HepG2 (cell line): ENCODE measurements around the gene CPLX1. TPM values are rescaled to one million over a fixed set of nuclear protein-coding genes. Genes with fewer than 3 reads are reported as not detected.

Experiments used
- CAMTA2 ChIP-seq: sonication (generic); formaldehyde crosslinking; IDR thresholded peaks from 2 replicates; pipeline ENCODE4 v1.4.0; 2020; ENCODE audit warnings: mild to moderate bottlenecking, missing genetic modification reagents, borderline replicate concordance
- CTCF ChIP-seq: sonication (generic); formaldehyde crosslinking; IDR thresholded peaks from 2 replicates; pipeline ENCODE4 v1.5.0; 2020; ENCODE audit warnings: mild to moderate bottlenecking, missing genetic modification reagents, moderate library complexity
- EED ChIP-seq: sonication (generic); formaldehyde crosslinking; IDR thresholded peaks from 2 replicates; pipeline ENCODE4 v1.5.0; 2020; ENCODE audit warnings: mild to moderate bottlenecking, missing genetic modification reagents
- FOXA3 ChIP-seq: IDR thresholded peaks from 2 replicates; pipeline ENCODE4 v1.6.1; 2016; ENCODE audit warnings: missing genetic modification reagents, missing compliant biosample characterization
- HOXA7 ChIP-seq: sonication (generic); formaldehyde crosslinking; IDR thresholded peaks from 2 replicates; pipeline ENCODE4 v1.8.1; 2022; ENCODE audit warnings: mild to moderate bottlenecking, missing genetic modification reagents, moderate library complexity
- RORA ChIP-seq: sonication (generic); formaldehyde crosslinking; IDR thresholded peaks from 2 replicates; pipeline ENCODE4 v1.5.0; 2020; ENCODE audit warnings: mild to moderate bottlenecking, missing genetic modification reagents, moderate library complexity
- SRSF9 ChIP-seq: fragments of 200-400 bp; formaldehyde crosslinking; IDR thresholded peaks from 2 replicates; pipeline ENCODE4 v1.6.1; 2018; ENCODE audit warnings: borderline replicate concordance, mild to moderate bottlenecking, low read depth, low read length; ENCODE audit not compliant: insufficient read depth, poor library complexity, severe bottlenecking
- TEAD3 ChIP-seq: optimal IDR thresholded peaks from 2 replicates; pipeline ENCODE3; 2016; ENCODE audit warnings: borderline replicate concordance
- TSC22D2 ChIP-seq: sonication (generic); formaldehyde crosslinking; IDR thresholded peaks from 2 replicates; pipeline ENCODE4 v1.5.1; 2020; ENCODE audit warnings: missing genetic modification reagents, mild to moderate bottlenecking, borderline replicate concordance
- UBTF ChIP-seq: sonication (generic); formaldehyde crosslinking; IDR thresholded peaks from 2 replicates; pipeline ENCODE4 v1.4.0; 2020; ENCODE audit warnings: mild to moderate bottlenecking, missing genetic modification reagents
- XBP1 ChIP-seq: sonication (generic); formaldehyde crosslinking; IDR thresholded peaks from 2 replicates; pipeline ENCODE4 v1.5.0; 2020; ENCODE audit warnings: missing genetic modification reagents
- ZFP1 ChIP-seq: IDR thresholded peaks from 2 replicates; pipeline ENCODE4 v1.6.1; 2016
- ZFX ChIP-seq: sonication (generic); formaldehyde crosslinking; IDR thresholded peaks from 2 replicates; pipeline ENCODE4 v1.4.0; 2020; ENCODE audit warnings: mild to moderate bottlenecking, low read depth, missing genetic modification reagents, moderate library complexity
- ZHX2 ChIP-seq, 2 experiments: sonication (generic) in 1 of 2; formaldehyde crosslinking in 1 of 2; IDR thresholded peaks; 2 replicates each; pipeline versions ENCODE4 v1.6.1 to v1.9.0; 2014 to 2022; ENCODE audit warnings: antibody characterized with exemption in 1 of 2, borderline replicate concordance in 1 of 2, inconsistent platforms in 1 of 2, low read depth in 1 of 2, missing genetic modification reagents in 1 of 2
- ZNF362 ChIP-seq: sonication (generic); formaldehyde crosslinking; IDR thresholded peaks from 2 replicates; pipeline ENCODE4 v1.4.0; 2020; ENCODE audit warnings: missing genetic modification reagents, mild to moderate bottlenecking, borderline replicate concordance
- ZNF367 ChIP-seq: sonication (generic); formaldehyde crosslinking; IDR thresholded peaks from 2 replicates; pipeline ENCODE4 v1.4.0; 2020; ENCODE audit warnings: missing genetic modification reagents, borderline replicate concordance
- ZNF414 ChIP-seq: sonication (generic); formaldehyde crosslinking; IDR thresholded peaks from 2 replicates; pipeline ENCODE4 v1.5.0; 2020; ENCODE audit warnings: missing genetic modification reagents
- polyA plus RNA-seq, 8 experiments: library from polyadenylated mRNA; depleted of rRNA in 3 of 8; stranded (reverse) in 7 of 8; unstranded in 1 of 8; fragments of >200 nt; fragmentation: Illumina TruSeq in 4 of 8; extraction: Trizol in 4 of 8; gene quantifications; 2 replicates each; pipeline versions ENCODE4 v1.2.1 to v1.2.3, GENCODE V29; 2011 to 2016; ENCODE audit warnings: low read depth in 4 of 8, missing spikeins in 1 of 8, mixed read lengths in 1 of 8; ENCODE audit not compliant: insufficient read depth in 1 of 8
- total RNA-seq, 5 experiments: library from RNA; depleted of rRNA; stranded (reverse); fragments of >200 nt; fragmentation: Illumina TruSeq; extraction: Trizol; gene quantifications; 2 replicates each; pipeline ENCODE4 v1.2.3, GENCODE V29; 2016; ENCODE audit warnings: low read depth in 1 of 5

CPLX1 gene
- total and polyA plus RNA-seq, 2 of the 13 experiments (the other 11 are each of a cell fraction or from before 2014, with no cell fraction given): 0.18 TPM

- TF ChIP-seq ZHX2 (IDR thresholded peaks at IDR 0.05; ENCODE audit: low read depth) (no peak), ZHX2 (CRISPR knock-in tag; IDR thresholded peaks at IDR 0.05; ENCODE audit: borderline replicate concordance) (no peak), ZFP1 (no peak), XBP1 (CRISPR knock-in tag) (no peak), RORA (no peak), CTCF (CRISPR knock-in tag) (peak; percentile 30; the same call in 1 of the 2 replicates), SRSF9 (no peak), CAMTA2 (CRISPR knock-in tag) (no peak), TEAD3 (CRISPR knock-in tag) (no peak), UBTF (CRISPR knock-in tag) (peak; percentile 12; the same call in 1 of the 2 replicates), ZFX (CRISPR knock-in tag) (peak; percentile 31; the same call in 1 of the 2 replicates), ZNF367 (CRISPR knock-in tag) (no peak), HOXA7 (no peak), FOXA3 (CRISPR knock-in tag) (no peak), ZNF362 (no peak), ZNF414 (CRISPR knock-in tag) (no peak), TSC22D2 (CRISPR knock-in tag) (no peak), EED (CRISPR knock-in tag) (no peak)
Measured at GRCh38 chr4:791252-791897, 34.6 kb downstream of the CPLX1 start (continued).
